HepG2 (cell line): ENCODE measurements around the gene AHCTF1. TPM values are rescaled to one million over a fixed set of nuclear protein-coding genes. Genes with fewer than 3 reads are reported as not detected.

Experiments
- CCDC6 ChIP-seq: sonication (generic); formaldehyde crosslinking; IDR thresholded peaks from 2 replicates; pipeline ENCODE4 v1.8.1; 2022; ENCODE audit warnings: mild to moderate bottlenecking, missing genetic modification reagents, moderate library complexity
- CSRNP2 ChIP-seq: sonication (generic); formaldehyde crosslinking; conservative IDR thresholded peaks from 2 replicates; pipeline ENCODE4 v1.8.0; 2022; ENCODE audit warnings: low read depth, missing genetic modification reagents
- DMAP1 ChIP-seq: IDR thresholded peaks from 2 replicates; pipeline ENCODE4 v1.6.1; 2016
- KDM1A ChIP-seq: IDR thresholded peaks from 2 replicates; pipeline ENCODE4 v1.6.1; 2016; ENCODE audit warnings: missing compliant biosample characterization
- NFE2L1 ChIP-seq: sonication (generic); formaldehyde crosslinking; IDR thresholded peaks from 2 replicates; pipeline ENCODE4 v1.4.0; 2020; ENCODE audit warnings: missing genetic modification reagents, mild to moderate bottlenecking, borderline replicate concordance
- PHF20 ChIP-seq: sonication (generic); formaldehyde crosslinking; IDR thresholded peaks from 2 replicates; pipeline ENCODE4 v1.5.0; 2020; ENCODE audit warnings: mild to moderate bottlenecking, missing genetic modification reagents
- ZBTB44 ChIP-seq: sonication (generic); formaldehyde crosslinking; IDR thresholded peaks from 2 replicates; pipeline ENCODE4 v1.4.0; 2020; ENCODE audit warnings: missing genetic modification reagents
- ZNF142 ChIP-seq: sonication (generic); formaldehyde crosslinking; IDR thresholded peaks from 2 replicates; pipeline ENCODE4 v1.4.0; 2020; ENCODE audit warnings: missing genetic modification reagents
- ZNF451 ChIP-seq: sonication (generic); formaldehyde crosslinking; IDR thresholded peaks from 2 replicates; pipeline ENCODE4 v1.5.0; 2020; ENCODE audit warnings: mild to moderate bottlenecking, missing genetic modification reagents
- polyA plus RNA-seq, 8 experiments: library from polyadenylated mRNA; depleted of rRNA in 3 of 8; stranded (reverse) in 7 of 8; unstranded in 1 of 8; fragments of >200 nt; fragmentation: Illumina TruSeq in 4 of 8; extraction: Trizol in 4 of 8; gene quantifications; 2 replicates each; pipeline versions ENCODE4 v1.2.1 to v1.2.3, GENCODE V29; 2011 to 2016; ENCODE audit warnings: low read depth in 4 of 8, missing spikeins in 1 of 8, mixed read lengths in 1 of 8; ENCODE audit not compliant: insufficient read depth in 1 of 8
- total RNA-seq, 5 experiments: library from RNA; depleted of rRNA; stranded (reverse); fragments of >200 nt; fragmentation: Illumina TruSeq; extraction: Trizol; gene quantifications; 2 replicates each; pipeline ENCODE4 v1.2.3, GENCODE V29; 2016; ENCODE audit warnings: low read depth in 1 of 5
- TF ChIP-seq, protein P1 (sequence below): sonication (generic); formaldehyde crosslinking; IDR thresholded peaks from 2 replicates; pipeline ENCODE4 v1.4.0; 2020; ENCODE audit warnings: missing genetic modification reagents
- TF ChIP-seq, protein P2 (sequence below): sonication (generic); formaldehyde crosslinking; IDR thresholded peaks from 2 replicates; pipeline ENCODE4 v1.4.0; 2020; ENCODE audit warnings: mild to moderate bottlenecking, missing genetic modification reagents

Gene AHCTF1
- total and polyA plus RNA-seq, 2 of the 13 experiments (the other 11 are each of a cell fraction or from before 2014, with no cell fraction given) = 16.6 to 45.9 TPM

- TF ChIP-seq ZNF142 (no peak), NFE2L1 (CRISPR knock-in tag) (no peak), CSRNP2 (CRISPR knock-in tag) (no peak), CCDC6 (0 out of 2 replicates have a peak, but pooled peaks have one; percentile 51), KDM1A (CRISPR knock-in tag) (no peak), ZNF451 (0 out of 2 replicates have a peak, but pooled peaks have one; percentile 33), ZBTB44 (CRISPR knock-in tag) (no peak), DMAP1 (no peak), PHF20 (CRISPR knock-in tag) (peak; percentile 49)
- TF ChIP-seq, protein P1, sequence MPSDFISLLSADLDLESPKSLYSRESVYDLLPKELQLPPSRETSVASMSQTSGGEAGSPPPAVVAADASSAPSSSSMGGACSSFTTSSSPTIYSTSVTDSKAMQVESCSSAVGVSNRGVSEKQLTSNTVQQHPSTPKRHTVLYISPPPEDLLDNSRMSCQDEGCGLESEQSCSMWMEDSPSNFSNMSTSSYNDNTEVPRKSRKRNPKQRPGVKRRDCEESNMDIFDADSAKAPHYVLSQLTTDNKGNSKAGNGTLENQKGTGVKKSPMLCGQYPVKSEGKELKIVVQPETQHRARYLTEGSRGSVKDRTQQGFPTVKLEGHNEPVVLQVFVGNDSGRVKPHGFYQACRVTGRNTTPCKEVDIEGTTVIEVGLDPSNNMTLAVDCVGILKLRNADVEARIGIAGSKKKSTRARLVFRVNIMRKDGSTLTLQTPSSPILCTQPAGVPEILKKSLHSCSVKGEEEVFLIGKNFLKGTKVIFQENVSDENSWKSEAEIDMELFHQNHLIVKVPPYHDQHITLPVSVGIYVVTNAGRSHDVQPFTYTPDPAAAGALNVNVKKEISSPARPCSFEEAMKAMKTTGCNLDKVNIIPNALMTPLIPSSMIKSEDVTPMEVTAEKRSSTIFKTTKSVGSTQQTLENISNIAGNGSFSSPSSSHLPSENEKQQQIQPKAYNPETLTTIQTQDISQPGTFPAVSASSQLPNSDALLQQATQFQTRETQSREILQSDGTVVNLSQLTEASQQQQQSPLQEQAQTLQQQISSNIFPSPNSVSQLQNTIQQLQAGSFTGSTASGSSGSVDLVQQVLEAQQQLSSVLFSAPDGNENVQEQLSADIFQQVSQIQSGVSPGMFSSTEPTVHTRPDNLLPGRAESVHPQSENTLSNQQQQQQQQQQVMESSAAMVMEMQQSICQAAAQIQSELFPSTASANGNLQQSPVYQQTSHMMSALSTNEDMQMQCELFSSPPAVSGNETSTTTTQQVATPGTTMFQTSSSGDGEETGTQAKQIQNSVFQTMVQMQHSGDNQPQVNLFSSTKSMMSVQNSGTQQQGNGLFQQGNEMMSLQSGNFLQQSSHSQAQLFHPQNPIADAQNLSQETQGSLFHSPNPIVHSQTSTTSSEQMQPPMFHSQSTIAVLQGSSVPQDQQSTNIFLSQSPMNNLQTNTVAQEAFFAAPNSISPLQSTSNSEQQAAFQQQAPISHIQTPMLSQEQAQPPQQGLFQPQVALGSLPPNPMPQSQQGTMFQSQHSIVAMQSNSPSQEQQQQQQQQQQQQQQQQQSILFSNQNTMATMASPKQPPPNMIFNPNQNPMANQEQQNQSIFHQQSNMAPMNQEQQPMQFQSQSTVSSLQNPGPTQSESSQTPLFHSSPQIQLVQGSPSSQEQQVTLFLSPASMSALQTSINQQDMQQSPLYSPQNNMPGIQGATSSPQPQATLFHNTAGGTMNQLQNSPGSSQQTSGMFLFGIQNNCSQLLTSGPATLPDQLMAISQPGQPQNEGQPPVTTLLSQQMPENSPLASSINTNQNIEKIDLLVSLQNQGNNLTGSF (CRISPR knock-in tag) = peak; percentile 71; the same call in 1 of the 2 replicates
- TF ChIP-seq, protein P2, sequence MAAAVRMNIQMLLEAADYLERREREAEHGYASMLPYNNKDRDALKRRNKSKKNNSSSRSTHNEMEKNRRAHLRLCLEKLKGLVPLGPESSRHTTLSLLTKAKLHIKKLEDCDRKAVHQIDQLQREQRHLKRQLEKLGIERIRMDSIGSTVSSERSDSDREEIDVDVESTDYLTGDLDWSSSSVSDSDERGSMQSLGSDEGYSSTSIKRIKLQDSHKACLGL (CRISPR knock-in tag) = peak; percentile 67; the same call in 1 of the 2 replicates
Measured at GRCh38 chr1:246931549-246932365, at the start of gene AHCTF1 (continued).
